Mesenchymal stem cell (in vitro differentiated cells and primary cell): ENCODE data around the gene SPHK2.

Experiments
- DNase-seq: peaks from one replicate; pipeline ENCODE4 v3.0.0-alpha.2; 2013
- H2AFZ ChIP-seq: one replicate; pipeline ENCODE4 v1.6.1; 2013; ENCODE audit warnings: low read depth, mild to moderate bottlenecking, control low read depth, inconsistent platforms, low read length, moderate library complexity
- H2AK5ac ChIP-seq: 2 replicates; pipeline ENCODE4 v1.6.1; 2013; ENCODE audit warnings: low read length, moderate library complexity, mild to moderate bottlenecking, inconsistent platforms; ENCODE audit not compliant: severe bottlenecking
- H2BK120ac ChIP-seq: one replicate; pipeline ENCODE4 v1.6.1; 2013; ENCODE audit warnings: low read depth, mild to moderate bottlenecking, inconsistent platforms, low read length, moderate library complexity
- H2BK12ac ChIP-seq, 2 experiments: one replicate each; pipeline ENCODE4 v1.6.1; 2013; ENCODE audit warnings: inconsistent platforms in 2 of 2, low read length in 2 of 2, mild to moderate bottlenecking in 2 of 2, moderate library complexity in 2 of 2, control low read depth in 1 of 2
- H2BK15ac ChIP-seq: one replicate; pipeline ENCODE4 v1.6.1; 2013; ENCODE audit warnings: mild to moderate bottlenecking, low read depth, inconsistent platforms; ENCODE audit not compliant: poor library complexity, severe bottlenecking
- H2BK5ac ChIP-seq: 2 replicates; pipeline ENCODE4 v1.6.1; 2013; ENCODE audit warnings: low read depth, mild to moderate bottlenecking, low read length, control low read depth, inconsistent platforms; ENCODE audit not compliant: poor library complexity, severe bottlenecking
- H3K14ac ChIP-seq, 2 experiments: one replicate each; pipeline ENCODE4 v1.6.1; 2013; ENCODE audit warnings: inconsistent platforms in 2 of 2, low read length in 2 of 2, control low read depth in 1 of 2, mild to moderate bottlenecking in 1 of 2, moderate library complexity in 1 of 2
- H3K18ac ChIP-seq, 2 experiments: one replicate each; pipeline ENCODE4 v1.6.1; 2013; ENCODE audit warnings: inconsistent platforms in 2 of 2, low read length in 2 of 2, control low read depth in 1 of 2, low read depth in 1 of 2, mild to moderate bottlenecking in 1 of 2
- H3K23ac ChIP-seq, 2 experiments: one replicate each; pipeline ENCODE4 v1.6.1; 2013; ENCODE audit warnings: inconsistent platforms in 2 of 2, low read length in 2 of 2, mild to moderate bottlenecking in 2 of 2, moderate library complexity in 2 of 2, control low read depth in 1 of 2
- H3K27ac ChIP-seq: 2 replicates; pipeline ENCODE4 v1.5.1; 2013; ENCODE audit warnings: mild to moderate bottlenecking, moderate library complexity, low read length, control low read depth, inconsistent platforms; ENCODE audit not compliant: poor library complexity, severe bottlenecking
- H3K27me3 ChIP-seq, 2 experiments: 2 replicates each; pipeline versions ENCODE4 v1.6.1 to v1.7.0; 2013; ENCODE audit warnings: low read length in 2 of 2, mild to moderate bottlenecking in 2 of 2, moderate library complexity in 2 of 2, control low read depth in 1 of 2, inconsistent platforms in 1 of 2; ENCODE audit not compliant: control insufficient read depth in 1 of 2, insufficient read depth in 1 of 2
- H3K36me3 ChIP-seq, 2 experiments: 2 replicates each; pipeline versions ENCODE4 v1.6.1 to v1.7.0; 2013; ENCODE audit warnings: low read length in 2 of 2, control low read depth in 1 of 2, inconsistent platforms in 1 of 2, low read depth in 1 of 2, mild to moderate bottlenecking in 1 of 2; ENCODE audit not compliant: insufficient read depth in 2 of 2, control insufficient read depth in 1 of 2
- H3K4ac ChIP-seq, 2 experiments: one replicate each; pipeline ENCODE4 v1.6.1; 2013; ENCODE audit warnings: inconsistent platforms in 2 of 2, low read length in 2 of 2, mild to moderate bottlenecking in 2 of 2, moderate library complexity in 2 of 2, control low read depth in 1 of 2, low read depth in 1 of 2
- H3K4me1 ChIP-seq: 2 replicates; pipeline ENCODE4 v1.6.1; 2013; ENCODE audit warnings: low read depth, low read length, control low read depth; ENCODE audit not compliant: control insufficient read depth, insufficient read depth
- H3K4me2 ChIP-seq: 2 replicates; pipeline ENCODE4 v1.6.1; 2013; ENCODE audit warnings: low read length, mild to moderate bottlenecking, inconsistent platforms; ENCODE audit not compliant: poor library complexity, severe bottlenecking
- H3K4me3 ChIP-seq, 2 experiments: 2 replicates each; pipeline versions ENCODE4 v1.5.1 to v1.7.0; 2013; ENCODE audit warnings: low read length in 2 of 2, mild to moderate bottlenecking in 2 of 2, control low read depth in 1 of 2, low read depth in 1 of 2; ENCODE audit not compliant: insufficient read depth in 1 of 2
- H3K79me1 ChIP-seq: replicated peaks from 2 replicates; pipeline ENCODE4 v1.6.1; 2013; ENCODE audit warnings: mild to moderate bottlenecking, control low read depth, low read length, inconsistent platforms; ENCODE audit not compliant: poor library complexity, severe bottlenecking
- H3K9ac ChIP-seq: 2 replicates; pipeline ENCODE4 v1.7.0; 2013; ENCODE audit warnings: mild to moderate bottlenecking, low read length, moderate library complexity
- H3K9me3 ChIP-seq: 2 replicates; pipeline ENCODE4 v1.7.0; 2013; ENCODE audit warnings: mild to moderate bottlenecking, low read length; ENCODE audit not compliant: control insufficient read depth
- H4K8ac ChIP-seq: one replicate; pipeline ENCODE4 v1.6.1; 2013; ENCODE audit warnings: inconsistent platforms, mild to moderate bottlenecking, low read length, moderate library complexity
- H4K91ac ChIP-seq: one replicate; pipeline ENCODE4 v1.6.1; 2013; ENCODE audit warnings: mild to moderate bottlenecking, low read length, inconsistent platforms
- WGBS: methylation state at CpG from one replicate; pipeline ENCODE4 v1.1.7; 2013; ENCODE audit warnings: mixed read lengths; 5-methylcytosine and 5-hydroxymethylcytosine counted together

SPHK2 gene

DNA sequence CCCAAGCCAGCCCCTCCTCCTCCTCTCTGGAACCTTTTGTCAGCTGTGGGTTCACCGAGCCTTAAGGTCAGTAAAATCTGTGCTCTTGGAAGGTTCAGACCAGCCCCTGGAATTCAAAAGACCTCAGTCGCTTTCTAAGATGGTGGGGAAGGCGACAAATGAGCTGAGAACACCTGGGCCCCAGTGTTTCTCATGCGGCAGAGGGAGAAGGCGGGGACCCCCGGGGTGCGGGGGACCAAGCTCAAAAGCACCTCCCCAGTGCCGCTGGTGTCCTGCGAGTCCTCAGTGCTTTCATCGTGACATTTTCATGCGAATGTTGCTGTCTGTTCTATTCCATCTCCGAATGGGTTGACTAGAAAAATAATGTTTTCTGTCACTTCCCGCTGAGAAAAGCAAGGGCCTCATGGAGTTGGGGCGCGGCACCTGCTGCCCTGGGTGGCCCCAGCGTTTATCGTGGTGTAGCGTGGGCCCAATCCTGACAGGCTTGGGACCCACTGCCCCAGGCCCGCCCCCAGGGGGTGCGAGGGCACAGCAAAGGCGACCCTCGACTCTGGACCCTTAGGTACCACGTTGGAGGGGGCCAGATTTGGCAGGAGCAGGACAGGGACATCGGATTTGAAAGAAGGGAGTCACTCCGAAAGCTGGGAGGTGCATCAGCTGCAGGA, 54.3 kb downstream of the SPHK2 start:
- H3K9ac ChIP-seq = no peak overlapping the region
- no peak overlapping the region for H3K27ac ChIP-seq
- DNase-seq = no peak
- no peak overlapping the region for H3K18ac ChIP-seq
- H2BK120ac ChIP-seq = no peak overlapping the region
- peaks cover 14 to 15% of the 10 kb centered on the region in 2 experiments for H3K27me3 ChIP-seq
- no peak overlapping the region for H4K8ac ChIP-seq
- no peaks in the 10 kb centered on the region for H3K79me1 ChIP-seq
- no peaks in the 10 kb centered on the region for H3K9me3 ChIP-seq
- no peak overlapping the region for H3K4ac ChIP-seq
- H3K14ac ChIP-seq = no peak overlapping the region
- no peak overlapping the region for H2BK12ac ChIP-seq
- H2AFZ ChIP-seq = no peak overlapping the region
- 79% methylated on average over 25 of the region's 25 CpGs for WGBS
- H3K4me3 ChIP-seq = no peak overlapping the region
- H4K91ac ChIP-seq = no peak overlapping the region
- no peak overlapping the region for H2AK5ac ChIP-seq
- H2BK15ac ChIP-seq = no peak overlapping the region
- H3K4me2 ChIP-seq = no peak overlapping the region
- no peak overlapping the region for H3K23ac ChIP-seq
- peaks cover 6% of the 10 kb centered on the region for H3K4me1 ChIP-seq
- H2BK5ac ChIP-seq = no peak overlapping the region
- H3K36me3 ChIP-seq = no peaks in the 10 kb centered on the region

DNA sequence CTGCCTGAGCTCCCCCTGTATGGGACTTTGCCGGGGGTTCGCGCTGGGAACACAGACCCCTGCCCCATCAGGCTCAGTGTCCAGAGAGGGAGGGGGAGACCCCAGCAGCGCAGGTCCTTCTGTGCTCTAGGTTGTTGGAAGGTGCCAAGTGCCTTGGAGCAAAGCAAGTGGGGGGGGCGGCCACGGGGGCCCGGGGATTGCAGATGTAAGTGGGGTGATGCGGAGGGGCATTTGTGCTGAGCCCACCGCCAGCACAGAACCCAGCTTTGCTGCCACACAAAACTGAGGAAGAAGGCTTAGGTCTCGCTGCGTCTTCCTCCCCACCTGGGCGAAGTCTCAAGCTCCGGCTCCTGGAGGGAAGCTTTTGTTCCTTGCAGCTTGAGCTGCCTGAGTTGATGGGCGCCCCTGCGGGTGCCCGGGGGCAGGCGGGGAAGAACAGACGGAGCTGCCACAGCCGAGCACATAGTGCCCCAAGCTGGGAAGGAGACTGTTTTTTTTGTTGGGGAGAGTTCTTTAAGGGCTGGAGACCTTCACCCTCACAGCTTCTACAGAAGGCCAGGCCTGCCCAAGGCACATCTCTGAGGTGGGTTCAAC, 55.0 kb downstream of the SPHK2 start:
- Histone ChIP-seq H4K8ac (no peak overlapping the region), H3K27me3 (peaks cover 14 to 15% of the 10 kb centered on the region in 2 experiments), H2BK5ac (no peak overlapping the region), H2BK12ac (no peak overlapping the region), H3K4me1 (peaks cover 6% of the 10 kb centered on the region), H3K9me3 (no peaks in the 10 kb centered on the region), H3K27ac (no peak overlapping the region), H3K4me2 (no peak overlapping the region), H3K18ac (no peak overlapping the region), H4K91ac (peak overlapping the region; percentile 87), H3K79me1 (no peaks in the 10 kb centered on the region), H3K4me3 (no peak overlapping the region), H3K4ac (no peak overlapping the region), H2AK5ac (no peak overlapping the region), H3K36me3 (no peaks in the 10 kb centered on the region), H3K9ac (no peak overlapping the region), H3K23ac (no peak overlapping the region), H2BK15ac (no peak overlapping the region), H2BK120ac (no peak overlapping the region), H2AFZ (no peak overlapping the region), H3K14ac (no peak overlapping the region)
- WGBS = 91% methylated on average over 19 of the region's 19 CpGs
- DNase-seq = no peak

- no peak overlapping the region for H3K23ac ChIP-seq
- WGBS = 41% methylated on average over 27 of the region's 28 CpGs
- H2BK120ac ChIP-seq = no peak overlapping the region
- H3K9ac ChIP-seq = peak overlapping the region; percentile 55
- peak overlapping the region in 1 of 2 experiments; percentile 48 for H3K4ac ChIP-seq
- H2AK5ac ChIP-seq = peak overlapping the region; percentile 31
- no peaks in the 10 kb centered on the region for H3K36me3 ChIP-seq
- peak overlapping the region; percentile 87 for H4K91ac ChIP-seq
- no peak overlapping the region for H3K14ac ChIP-seq
- no peaks in the 10 kb centered on the region for H3K79me1 ChIP-seq
- H3K4me2 ChIP-seq = no peak overlapping the region
- peak overlapping the region; percentile 94 for H4K8ac ChIP-seq
- peak overlapping the region; percentile 8 for H2AFZ ChIP-seq
- no peak overlapping the region for H2BK5ac ChIP-seq
- H3K9me3 ChIP-seq = no peaks in the 10 kb centered on the region
- peaks cover 14 to 15% of the 10 kb centered on the region in 2 experiments for H3K27me3 ChIP-seq
- peaks cover 6% of the 10 kb centered on the region for H3K4me1 ChIP-seq
- H2BK12ac ChIP-seq = peak overlapping the region in 1 of 2 experiments; percentile 40
- no peak overlapping the region for H3K4me3 ChIP-seq
- peak; percentile 85 for DNase-seq
- no peak overlapping the region for H3K27ac ChIP-seq
- no peak overlapping the region for H2BK15ac ChIP-seq
- H3K18ac ChIP-seq = peak overlapping the region; percentile 7 to 48
Observed at GRCh38 chr19:48674921-48675824, 55.9 kb downstream of the SPHK2 start.

DNA sequence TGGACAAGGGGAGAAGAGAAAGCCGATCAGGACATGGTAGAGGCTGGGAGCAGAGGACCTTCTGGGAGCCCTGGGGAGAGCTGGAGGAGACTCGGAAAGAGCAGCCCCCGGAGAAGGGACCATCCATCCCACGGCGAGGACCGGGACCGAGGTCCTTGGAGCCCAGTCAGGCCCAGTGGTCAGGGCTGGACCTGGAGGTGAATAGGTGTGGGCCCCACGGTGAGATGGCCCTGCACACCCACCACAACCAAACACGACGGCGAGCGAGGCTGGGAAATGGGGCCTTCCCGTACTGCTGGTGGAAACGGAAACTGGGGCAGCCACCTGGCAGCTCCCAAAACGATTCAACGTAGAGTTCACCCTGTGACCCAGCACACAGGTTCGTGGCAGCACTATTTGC, 57.2 kb downstream of the SPHK2 start:
- Histone ChIP-seq H2BK15ac (no peak overlapping the region), H3K9ac (no peak overlapping the region), H4K8ac (no peak overlapping the region), H2BK5ac (no peak overlapping the region), H2AK5ac (no peak overlapping the region), H3K4me3 (no peak overlapping the region), H3K36me3 (no peaks in the 10 kb centered on the region), H2AFZ (no peak overlapping the region), H2BK120ac (no peak overlapping the region), H3K27ac (no peak overlapping the region), H3K14ac (no peak overlapping the region), H3K9me3 (no peaks in the 10 kb centered on the region), H3K79me1 (no peaks in the 10 kb centered on the region), H3K27me3 (peaks cover 14 to 15% of the 10 kb centered on the region in 2 experiments), H3K18ac (no peak overlapping the region), H3K4ac (no peak overlapping the region), H4K91ac (no peak overlapping the region), H3K4me1 (peaks cover 15% of the 10 kb centered on the region), H3K23ac (no peak overlapping the region), H3K4me2 (no peak overlapping the region), H2BK12ac (peak overlapping the region in 1 of 2 experiments; percentile 61)
- DNase-seq = no peak
- WGBS = 93% methylated on average over 16 of the region's 17 CpGs
